ENCODE data around the gene TDG. TPM values are rescaled to one million over a fixed set of nuclear protein-coding genes. Genes with fewer than 3 reads are reported as not detected.

TDG gene
- total RNA-seq, 1 donor from 2014 or later: 27.1 TPM

DNA sequence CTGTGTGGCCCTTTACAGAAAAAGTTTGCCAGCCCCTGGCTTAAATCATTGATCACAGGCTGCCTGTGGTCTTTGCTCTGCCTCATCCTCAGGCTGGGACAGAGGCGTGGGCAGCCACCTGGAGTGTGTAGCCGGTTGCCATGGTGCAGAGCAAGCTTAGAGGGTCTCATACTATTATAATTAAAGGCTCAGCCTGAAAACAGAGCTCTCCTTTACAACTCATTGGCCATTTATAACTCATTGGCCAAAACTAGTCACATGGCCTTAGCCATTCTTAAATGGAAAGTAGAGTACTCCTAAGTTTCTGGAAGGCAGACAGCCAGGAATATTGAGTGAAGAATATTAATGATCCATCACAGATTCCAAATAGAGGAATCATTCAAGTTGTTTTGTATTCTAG, 32.4 kb upstream of the TDG start:
- H3K9ac ChIP-seq (ENCODE audit: low read depth in 1 of 3, low read length in 3 of 3): no peak overlapping the region
- no peak overlapping the region for H3K27ac ChIP-seq (ENCODE audit: low read depth, low read length)
- peaks cover 22 to 41% (median 32%) of the 10 kb centered on the region in 3 donors for H3K36me3 ChIP-seq (ENCODE audit: control insufficient read depth in 3 of 3, insufficient read depth in 3 of 3, low read length in 3 of 3)
- H3K4me3 ChIP-seq (ENCODE audit: low read length in 3 of 3): no peak overlapping the region
- no peaks in the 10 kb centered on the region for H3K27me3 ChIP-seq (ENCODE audit: control insufficient read depth in 3 of 3, insufficient read depth in 3 of 3, low read length in 3 of 3)
- H3K4me1 ChIP-seq (ENCODE audit: control insufficient read depth in 3 of 3, insufficient read depth in 3 of 3, low read length in 3 of 3): peaks cover 33 to 43% (median 40%) of the 10 kb centered on the region in 3 donors
- H3K9me3 ChIP-seq (ENCODE audit: control insufficient read depth in 3 of 3, low read length in 3 of 3): no peaks in the 10 kb centered on the region

DNA sequence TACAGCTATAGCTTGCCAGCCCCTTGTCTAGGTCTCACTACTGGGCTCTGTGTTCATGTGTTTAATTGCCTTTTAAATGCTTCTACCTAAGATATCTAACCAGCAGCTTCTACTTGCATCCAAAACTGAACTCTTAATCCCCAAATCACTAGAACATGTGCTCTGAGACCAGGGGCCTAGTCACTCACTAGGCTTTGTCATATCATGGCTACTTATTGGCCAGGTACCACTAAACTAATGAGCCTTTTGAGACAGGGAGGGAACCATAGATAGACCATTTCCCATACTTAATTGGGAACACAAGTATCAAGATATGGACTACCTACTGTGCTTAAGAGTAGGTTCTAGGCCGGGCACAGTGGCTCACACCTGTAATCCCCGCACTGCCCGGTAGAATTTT, 29.0 kb upstream of the TDG start:
- Histone ChIP-seq H3K27ac (ENCODE audit: low read depth, low read length) (no peak overlapping the region), H3K4me3 (ENCODE audit: low read length in 3 of 3) (no peak overlapping the region), H3K4me1 (ENCODE audit: control insufficient read depth in 3 of 3, insufficient read depth in 3 of 3, low read length in 3 of 3) (peaks cover 10 to 22% (median 21%) of the 10 kb centered on the region in 3 donors), H3K27me3 (ENCODE audit: control insufficient read depth in 3 of 3, insufficient read depth in 3 of 3, low read length in 3 of 3) (no peaks in the 10 kb centered on the region), H3K9ac (ENCODE audit: low read depth in 1 of 3, low read length in 3 of 3) (no peak overlapping the region), H3K9me3 (ENCODE audit: control insufficient read depth in 3 of 3, low read length in 3 of 3) (no peaks in the 10 kb centered on the region), H3K36me3 (ENCODE audit: control insufficient read depth in 3 of 3, insufficient read depth in 3 of 3, low read length in 3 of 3) (peaks cover 38 to 73% (median 63%) of the 10 kb centered on the region in 3 donors)

DNA sequence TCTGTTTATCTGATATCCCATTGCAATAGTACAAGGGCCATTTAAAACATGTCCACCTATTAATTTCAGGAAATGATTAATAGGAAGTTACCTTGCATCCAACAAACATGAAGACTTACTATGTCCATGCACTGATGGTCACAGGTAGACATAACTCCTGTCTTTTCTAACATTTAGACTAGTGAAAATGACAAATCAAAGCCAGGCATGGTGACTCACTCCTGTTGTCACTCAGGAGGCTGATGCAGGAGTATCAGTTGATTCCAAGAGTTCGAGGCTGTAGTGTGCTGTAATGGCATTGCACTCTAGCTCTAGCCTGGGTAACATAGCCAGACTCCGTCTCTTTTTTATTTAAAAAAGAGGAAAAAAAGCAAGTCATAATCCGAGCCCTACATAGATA, 20.7 kb upstream of the TDG start:
- Histone ChIP-seq H3K9ac (ENCODE audit: low read depth in 1 of 3, low read length in 3 of 3) (no peak overlapping the region), H3K4me3 (ENCODE audit: low read length in 3 of 3) (no peak overlapping the region), H3K4me1 (ENCODE audit: control insufficient read depth in 3 of 3, insufficient read depth in 3 of 3, low read length in 3 of 3) (no peaks in the 10 kb centered on the region), H3K9me3 (ENCODE audit: control insufficient read depth in 3 of 3, low read length in 3 of 3) (no peaks in the 10 kb centered on the region), H3K36me3 (ENCODE audit: control insufficient read depth in 3 of 3, insufficient read depth in 3 of 3, low read length in 3 of 3) (peaks cover 44 to 84% (median 81%) of the 10 kb centered on the region in 3 donors), H3K27me3 (ENCODE audit: control insufficient read depth in 3 of 3, insufficient read depth in 3 of 3, low read length in 3 of 3) (no peaks in the 10 kb centered on the region), H3K27ac (ENCODE audit: low read depth, low read length) (no peak overlapping the region)

DNA sequence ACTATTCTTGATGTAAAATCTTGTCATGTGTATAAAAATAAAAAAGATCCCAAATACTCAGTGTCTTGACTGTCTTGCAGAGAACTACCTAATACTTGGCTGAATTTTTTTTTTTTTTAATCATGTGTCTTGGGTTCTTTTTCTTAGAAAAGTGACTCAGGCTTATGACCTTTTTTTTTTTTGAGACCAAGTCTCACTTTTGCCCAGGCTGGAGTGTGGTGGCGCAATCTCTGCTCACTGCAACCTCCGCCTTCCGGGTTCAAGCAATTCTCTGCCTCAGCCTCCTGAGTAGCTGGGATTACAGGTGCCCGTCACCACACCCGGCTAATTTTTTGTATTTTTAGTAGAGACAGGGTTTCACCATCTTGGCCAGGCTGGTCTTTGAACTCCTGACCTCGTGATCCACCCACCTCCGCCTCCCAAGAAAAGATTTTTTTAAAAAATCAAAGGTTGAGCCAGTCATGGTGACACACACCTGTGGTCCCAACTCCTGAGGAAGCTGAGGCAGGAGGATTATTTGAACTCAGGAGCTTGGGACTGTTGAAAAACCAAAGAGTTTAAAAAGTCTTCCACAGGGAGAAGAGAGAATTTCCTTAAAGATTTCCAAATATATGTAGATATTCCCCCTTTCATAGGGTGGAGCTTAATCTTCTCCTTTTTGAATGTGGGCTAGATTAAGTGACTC, 17.7 kb upstream of the TDG start:
- peaks cover 34 to 77% (median 77%) of the 10 kb centered on the region in 3 donors for H3K36me3 ChIP-seq (ENCODE audit: control insufficient read depth in 3 of 3, insufficient read depth in 3 of 3, low read length in 3 of 3)
- no peaks in the 10 kb centered on the region for H3K4me1 ChIP-seq (ENCODE audit: control insufficient read depth in 3 of 3, insufficient read depth in 3 of 3, low read length in 3 of 3)
- H3K9ac ChIP-seq (ENCODE audit: low read depth in 1 of 3, low read length in 3 of 3): no peak overlapping the region
- no peaks in the 10 kb centered on the region for H3K9me3 ChIP-seq (ENCODE audit: control insufficient read depth in 3 of 3, low read length in 3 of 3)
- no peaks in the 10 kb centered on the region for H3K27me3 ChIP-seq (ENCODE audit: control insufficient read depth in 3 of 3, insufficient read depth in 3 of 3, low read length in 3 of 3)
- H3K27ac ChIP-seq (ENCODE audit: low read depth, low read length): no peak overlapping the region
- no peak overlapping the region for H3K4me3 ChIP-seq (ENCODE audit: low read length in 3 of 3)

DNA sequence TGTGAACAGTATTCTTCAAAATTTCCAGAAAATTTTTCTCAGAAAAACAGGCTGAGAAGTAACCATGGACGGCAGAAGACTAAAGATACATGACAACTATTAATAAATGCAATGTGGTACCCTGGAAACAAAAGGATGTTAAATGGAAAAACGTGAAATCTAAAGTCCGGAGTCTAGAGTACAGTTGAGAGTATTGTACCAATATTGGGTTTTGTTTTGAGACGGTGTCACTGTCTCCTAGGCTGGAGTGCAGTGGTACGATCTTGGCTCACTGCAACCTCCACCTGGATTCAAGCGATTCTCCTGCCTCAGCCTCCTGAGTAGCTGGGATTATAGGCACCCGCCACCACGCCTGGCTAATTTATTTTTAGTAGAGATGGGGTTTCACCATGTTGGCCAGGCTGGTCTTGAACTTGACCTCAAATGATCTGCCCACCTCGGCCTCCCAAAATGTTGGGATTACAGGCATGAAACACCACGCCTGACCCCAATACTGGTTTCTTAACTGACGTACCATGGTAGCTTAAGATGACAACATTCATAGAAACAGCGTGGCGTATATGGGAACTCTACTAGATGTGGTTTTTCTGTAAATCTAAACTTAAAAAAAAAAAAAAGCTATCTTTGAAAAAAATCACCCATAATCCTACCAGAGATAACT, 16.8 kb upstream of the TDG start:
- Histone ChIP-seq H3K4me1 (ENCODE audit: control insufficient read depth in 3 of 3, insufficient read depth in 3 of 3, low read length in 3 of 3) (no peaks in the 10 kb centered on the region), H3K36me3 (ENCODE audit: control insufficient read depth in 3 of 3, insufficient read depth in 3 of 3, low read length in 3 of 3) (peaks cover 35 to 77% (median 77%) of the 10 kb centered on the region in 3 donors), H3K4me3 (ENCODE audit: low read length in 3 of 3) (no peak overlapping the region), H3K27ac (ENCODE audit: low read depth, low read length) (no peak overlapping the region), H3K9ac (ENCODE audit: low read depth in 1 of 3, low read length in 3 of 3) (no peak overlapping the region), H3K27me3 (ENCODE audit: control insufficient read depth in 3 of 3, insufficient read depth in 3 of 3, low read length in 3 of 3) (no peaks in the 10 kb centered on the region), H3K9me3 (ENCODE audit: control insufficient read depth in 3 of 3, low read length in 3 of 3) (no peaks in the 10 kb centered on the region)

DNA sequence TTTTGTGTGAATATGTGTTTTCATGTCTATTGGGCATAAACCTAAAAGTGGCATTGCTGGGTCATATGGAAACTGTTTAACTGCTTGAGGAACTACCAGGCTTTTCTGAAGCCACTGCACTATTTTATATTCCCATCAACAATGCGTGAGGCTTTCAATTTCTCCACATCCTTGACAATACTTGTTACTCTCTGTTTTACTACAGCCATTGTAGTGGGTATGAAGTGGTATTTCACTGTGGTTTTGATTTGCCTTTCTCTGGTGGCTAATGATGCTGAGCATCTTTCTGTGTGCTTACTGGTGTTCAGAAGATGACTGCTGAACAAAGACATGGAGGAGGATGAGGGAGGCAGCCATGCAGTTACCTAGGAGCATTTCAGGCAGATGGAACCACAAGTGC, 13.2 kb upstream of the TDG start:
- Histone ChIP-seq H3K27me3 (ENCODE audit: control insufficient read depth in 3 of 3, insufficient read depth in 3 of 3, low read length in 3 of 3) (no peaks in the 10 kb centered on the region), H3K36me3 (ENCODE audit: control insufficient read depth in 3 of 3, insufficient read depth in 3 of 3, low read length in 3 of 3) (peaks cover 24 to 53% (median 46%) of the 10 kb centered on the region in 3 donors), H3K27ac (ENCODE audit: low read depth, low read length) (no peak overlapping the region), H3K4me3 (ENCODE audit: low read length in 3 of 3) (no peak overlapping the region), H3K9me3 (ENCODE audit: control insufficient read depth in 3 of 3, low read length in 3 of 3) (no peaks in the 10 kb centered on the region), H3K4me1 (ENCODE audit: control insufficient read depth in 3 of 3, insufficient read depth in 3 of 3, low read length in 3 of 3) (peaks cover 8 to 23% (median 17%) of the 10 kb centered on the region in 3 donors), H3K9ac (ENCODE audit: low read depth in 1 of 3, low read length in 3 of 3) (no peak overlapping the region)

DNA sequence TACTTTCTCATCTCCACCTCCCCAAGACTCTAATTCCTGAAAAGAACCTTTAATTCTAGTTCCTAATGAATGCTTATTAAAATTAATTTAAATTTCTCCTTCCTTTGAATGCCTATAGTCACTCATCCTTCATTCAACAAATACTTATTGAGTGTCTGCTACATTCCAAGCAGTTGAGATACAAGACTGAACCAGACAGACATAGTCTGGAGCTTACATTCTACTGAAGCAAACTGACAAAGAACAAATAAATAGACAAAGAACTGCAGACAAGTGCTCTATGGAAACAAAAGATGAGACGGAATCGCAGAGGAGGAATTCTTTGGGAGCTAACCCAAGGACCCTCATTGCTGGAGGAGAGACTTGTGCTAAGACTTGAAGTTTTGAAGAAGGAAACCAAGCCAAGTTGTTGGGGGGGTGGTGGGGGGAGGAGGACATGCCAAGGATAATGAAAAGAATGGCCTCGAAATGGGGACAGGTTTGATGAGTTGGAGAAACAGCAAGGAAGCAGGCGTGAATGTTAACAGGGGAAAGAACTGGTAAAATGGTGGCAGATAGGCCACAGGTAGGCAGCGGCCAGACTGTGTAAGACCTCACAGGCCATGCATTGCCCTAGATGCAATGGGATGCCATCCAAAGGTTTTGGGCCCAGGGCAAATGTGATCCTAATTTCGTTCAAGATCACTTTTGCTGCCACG, 9.7 kb upstream of the TDG start:
- Histone ChIP-seq H3K36me3 (ENCODE audit: control insufficient read depth in 3 of 3, insufficient read depth in 3 of 3, low read length in 3 of 3) (peaks cover 20 to 30% (median 25%) of the 10 kb centered on the region in 3 donors), H3K27me3 (ENCODE audit: control insufficient read depth in 3 of 3, insufficient read depth in 3 of 3, low read length in 3 of 3) (no peaks in the 10 kb centered on the region), H3K9me3 (ENCODE audit: control insufficient read depth in 3 of 3, low read length in 3 of 3) (no peaks in the 10 kb centered on the region), H3K4me3 (ENCODE audit: low read length in 3 of 3) (peak overlapping the region; percentile 83 to 95 (median 87)), H3K4me1 (ENCODE audit: control insufficient read depth in 3 of 3, insufficient read depth in 3 of 3, low read length in 3 of 3) (peaks cover 8 to 24% (median 18%) of the 10 kb centered on the region in 3 donors), H3K27ac (ENCODE audit: low read depth, low read length) (peak overlapping the region; percentile 98), H3K9ac (ENCODE audit: low read depth in 1 of 3, low read length in 3 of 3) (peak overlapping the region; percentile 75 to 95 (median 93))

DNA sequence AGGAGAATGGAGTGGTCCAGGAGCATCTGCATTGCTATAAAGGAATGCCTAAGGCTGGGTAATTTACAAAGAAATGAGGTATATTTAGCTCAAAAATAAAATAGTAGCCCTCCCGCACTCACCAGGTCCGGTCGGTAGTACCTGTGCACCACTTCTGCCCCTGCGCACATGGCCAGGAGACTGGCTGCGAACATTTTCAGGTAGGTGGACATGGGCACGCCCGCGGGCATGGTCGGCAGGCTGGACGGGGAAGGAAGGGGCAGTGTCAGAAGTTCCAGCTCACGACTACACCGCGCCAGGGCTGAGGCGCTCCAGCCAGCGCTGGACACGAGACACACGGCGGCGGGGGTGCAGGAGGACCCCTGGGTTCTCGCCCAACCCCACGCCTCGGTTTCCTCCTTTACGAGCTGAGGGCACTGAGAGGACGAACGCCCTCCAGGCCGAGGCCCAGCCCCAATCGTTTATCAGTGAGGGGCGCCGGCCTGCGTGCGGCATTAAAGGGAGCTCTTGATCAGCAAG, 9.1 kb upstream of the TDG start:
- no peaks in the 10 kb centered on the region for H3K9me3 ChIP-seq (ENCODE audit: control insufficient read depth in 3 of 3, low read length in 3 of 3)
- no peaks in the 10 kb centered on the region for H3K27me3 ChIP-seq (ENCODE audit: control insufficient read depth in 3 of 3, insufficient read depth in 3 of 3, low read length in 3 of 3)
- H3K4me3 ChIP-seq (ENCODE audit: low read length in 3 of 3): peak overlapping the region; percentile 83 to 95 (median 87)
- peaks cover 20 to 29% (median 22%) of the 10 kb centered on the region in 3 donors for H3K36me3 ChIP-seq (ENCODE audit: control insufficient read depth in 3 of 3, insufficient read depth in 3 of 3, low read length in 3 of 3)
- H3K4me1 ChIP-seq (ENCODE audit: control insufficient read depth in 3 of 3, insufficient read depth in 3 of 3, low read length in 3 of 3): peaks cover 8 to 24% (median 18%) of the 10 kb centered on the region in 3 donors
- peak overlapping the region; percentile 75 to 95 (median 93) for H3K9ac ChIP-seq (ENCODE audit: low read depth in 1 of 3, low read length in 3 of 3)
- H3K27ac ChIP-seq (ENCODE audit: low read depth, low read length): peak overlapping the region; percentile 98

DNA sequence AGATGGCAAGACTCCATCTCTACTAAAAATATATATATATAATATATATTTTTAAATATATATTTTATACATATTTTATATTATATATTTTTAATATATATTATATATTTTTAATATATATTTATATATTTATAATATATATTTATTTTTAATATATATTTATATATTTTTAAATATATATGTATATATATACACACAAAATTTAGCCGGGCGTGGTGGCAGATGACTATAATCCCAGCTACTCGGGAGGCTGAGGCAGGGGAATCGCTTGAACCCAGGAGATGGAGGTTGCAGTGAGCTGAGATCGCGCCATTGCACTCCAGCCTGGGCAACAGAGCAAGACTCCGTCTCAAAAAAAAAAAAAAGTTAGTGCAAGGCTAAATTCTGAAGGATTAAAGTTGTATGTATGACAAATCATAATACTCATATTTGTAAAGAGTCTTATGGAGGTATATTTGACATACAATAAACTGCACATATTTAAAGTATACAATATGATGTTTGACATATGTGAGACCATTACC, 7.7 kb upstream of the TDG start:
- Histone ChIP-seq H3K9ac (ENCODE audit: low read depth in 1 of 3, low read length in 3 of 3) (peak overlapping the region in 1 of 3 donors; percentile 75), H3K27ac (ENCODE audit: low read depth, low read length) (peak overlapping the region; percentile 98)

More for the DNA sequence above, 7.7 kb upstream of the TDG start:
- Histone ChIP-seq H3K36me3 (ENCODE audit: control insufficient read depth in 3 of 3, insufficient read depth in 3 of 3, low read length in 3 of 3) (peaks cover 14 to 16% (median 15%) of the 10 kb centered on the region in 3 donors), H3K4me1 (ENCODE audit: control insufficient read depth in 3 of 3, insufficient read depth in 3 of 3, low read length in 3 of 3) (peaks cover 8 to 24% (median 18%) of the 10 kb centered on the region in 3 donors), H3K4me3 (ENCODE audit: low read length in 3 of 3) (no peak overlapping the region), H3K9me3 (ENCODE audit: control insufficient read depth in 3 of 3, low read length in 3 of 3) (no peaks in the 10 kb centered on the region), H3K27me3 (ENCODE audit: control insufficient read depth in 3 of 3, insufficient read depth in 3 of 3, low read length in 3 of 3) (no peaks in the 10 kb centered on the region)

All from skeletal muscle tissue (tissue), 4 donors.